Measurements from ENCODE around the gene EVL. TPM values are rescaled to one million over a fixed set of nuclear protein-coding genes. Genes with fewer than 3 reads are reported as not detected.

EVL gene
- total and polyA plus RNA-seq, 2 donors from 2014 or later = 54.8 to 84.1 TPM

DNA sequence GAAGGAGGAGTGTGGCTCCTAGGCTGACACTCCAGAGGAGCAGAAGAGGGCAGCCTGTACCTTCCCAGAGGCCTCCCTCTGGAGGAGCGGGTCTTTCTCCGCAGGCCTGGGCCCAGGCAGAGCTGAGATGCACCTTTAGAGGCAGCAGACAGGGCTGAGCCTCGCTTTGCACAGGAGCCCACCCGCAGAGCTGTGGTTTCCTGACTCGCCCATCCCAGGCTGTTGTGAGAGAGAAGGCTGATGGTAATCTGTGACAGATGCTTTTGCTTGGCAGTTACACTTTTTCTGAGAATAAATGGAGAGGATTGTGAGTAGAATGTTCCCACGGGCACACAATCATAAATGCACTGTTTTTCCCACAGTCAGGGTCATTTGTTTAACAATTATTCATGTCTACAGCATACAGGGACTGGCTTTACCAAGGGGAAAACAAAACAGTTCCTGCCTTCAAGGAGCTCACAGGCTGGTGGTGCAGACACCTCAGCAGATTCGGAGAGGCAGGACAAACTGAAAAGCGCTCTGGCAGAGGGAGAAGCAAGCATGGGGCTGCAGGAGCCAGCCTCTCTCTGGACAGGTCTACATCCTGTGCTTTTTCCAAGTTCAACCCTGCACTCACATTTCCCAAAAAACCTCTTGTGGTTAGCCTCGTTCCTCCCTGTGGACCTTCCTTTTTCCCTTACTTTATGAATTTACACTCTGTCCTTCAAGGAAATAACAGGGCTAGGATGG is 13.9 kb downstream of the EVL start:
- no peak for FAIRE-seq
- no peak overlapping the region for H3K4me3 ChIP-seq (ENCODE audit: low read length in 3 of 3)
- H3K9me3 ChIP-seq (ENCODE audit: control insufficient read depth in 2 of 3, insufficient read depth in 1 of 3, low read length in 3 of 3) = no peaks in the 10 kb centered on the region
- H3K27ac ChIP-seq (ENCODE audit: low read depth in 2 of 2, low read length in 2 of 2) = no peak overlapping the region
- H3K36me3 ChIP-seq (ENCODE audit: control insufficient read depth in 2 of 3, insufficient read depth in 3 of 3, low read length in 3 of 3) = no peaks in the 10 kb centered on the region
- H3K4me1 ChIP-seq (ENCODE audit: control insufficient read depth in 2 of 3, insufficient read depth in 2 of 3, low read depth in 1 of 3, low read length in 3 of 3) = peaks cover 0 to 15% (median 0%) of the 10 kb centered on the region in 3 donors
- intact Hi-C loops (cut with DNase I) = no loop called here
- no peak for DNase-seq
- H3K27me3 ChIP-seq (ENCODE audit: control insufficient read depth, insufficient read depth, low read length) = no peaks in the 10 kb centered on the region
- TF ChIP-seq, protein P1, sequence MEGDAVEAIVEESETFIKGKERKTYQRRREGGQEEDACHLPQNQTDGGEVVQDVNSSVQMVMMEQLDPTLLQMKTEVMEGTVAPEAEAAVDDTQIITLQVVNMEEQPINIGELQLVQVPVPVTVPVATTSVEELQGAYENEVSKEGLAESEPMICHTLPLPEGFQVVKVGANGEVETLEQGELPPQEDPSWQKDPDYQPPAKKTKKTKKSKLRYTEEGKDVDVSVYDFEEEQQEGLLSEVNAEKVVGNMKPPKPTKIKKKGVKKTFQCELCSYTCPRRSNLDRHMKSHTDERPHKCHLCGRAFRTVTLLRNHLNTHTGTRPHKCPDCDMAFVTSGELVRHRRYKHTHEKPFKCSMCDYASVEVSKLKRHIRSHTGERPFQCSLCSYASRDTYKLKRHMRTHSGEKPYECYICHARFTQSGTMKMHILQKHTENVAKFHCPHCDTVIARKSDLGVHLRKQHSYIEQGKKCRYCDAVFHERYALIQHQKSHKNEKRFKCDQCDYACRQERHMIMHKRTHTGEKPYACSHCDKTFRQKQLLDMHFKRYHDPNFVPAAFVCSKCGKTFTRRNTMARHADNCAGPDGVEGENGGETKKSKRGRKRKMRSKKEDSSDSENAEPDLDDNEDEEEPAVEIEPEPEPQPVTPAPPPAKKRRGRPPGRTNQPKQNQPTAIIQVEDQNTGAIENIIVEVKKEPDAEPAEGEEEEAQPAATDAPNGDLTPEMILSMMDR (IDR thresholded peaks at IDR 0.05; ENCODE audit: borderline replicate concordance, extremely low read depth, insufficient read depth) = no peak
- no peak overlapping the region for H3K9ac ChIP-seq (ENCODE audit: low read length in 3 of 3)

DNA sequence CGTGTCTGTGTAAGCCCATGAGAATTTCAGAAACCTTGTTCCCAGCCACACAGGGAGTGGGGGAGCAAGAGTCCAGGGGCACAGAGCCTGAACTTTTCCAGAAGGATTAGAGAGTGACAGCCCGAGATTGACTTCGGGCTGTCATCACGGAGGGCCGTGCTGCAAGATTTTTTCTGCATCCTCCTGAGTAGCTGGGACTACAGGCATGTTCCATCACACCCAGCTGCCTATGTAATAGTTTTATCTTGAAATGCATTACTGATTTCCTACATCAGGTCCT is 14.4 kb downstream of the EVL start:
- H3K4me3 ChIP-seq (ENCODE audit: low read length in 3 of 3) = no peak overlapping the region
- intact Hi-C loops (cut with DNase I) = no loop called here
- TF ChIP-seq, protein P1 (IDR thresholded peaks at IDR 0.05; ENCODE audit: borderline replicate concordance, extremely low read depth, insufficient read depth) = no peak
- DNase-seq (no peak), FAIRE-seq (no peak)
- no peaks in the 10 kb centered on the region for H3K27me3 ChIP-seq (ENCODE audit: control insufficient read depth, insufficient read depth, low read length)
- no peak overlapping the region for H3K27ac ChIP-seq (ENCODE audit: low read depth in 2 of 2, low read length in 2 of 2)
- peaks cover 0 to 2% (median 0%) of the 10 kb centered on the region in 3 donors for H3K36me3 ChIP-seq (ENCODE audit: control insufficient read depth in 2 of 3, insufficient read depth in 3 of 3, low read length in 3 of 3)
- H3K4me1 ChIP-seq (ENCODE audit: control insufficient read depth in 2 of 3, insufficient read depth in 2 of 3, low read depth in 1 of 3, low read length in 3 of 3) = peaks cover 0 to 12% (median 0%) of the 10 kb centered on the region in 3 donors
- H3K9ac ChIP-seq (ENCODE audit: low read length in 3 of 3) = no peak overlapping the region
- H3K9me3 ChIP-seq (ENCODE audit: control insufficient read depth in 2 of 3, insufficient read depth in 1 of 3, low read length in 3 of 3) = no peaks in the 10 kb centered on the region

DNA sequence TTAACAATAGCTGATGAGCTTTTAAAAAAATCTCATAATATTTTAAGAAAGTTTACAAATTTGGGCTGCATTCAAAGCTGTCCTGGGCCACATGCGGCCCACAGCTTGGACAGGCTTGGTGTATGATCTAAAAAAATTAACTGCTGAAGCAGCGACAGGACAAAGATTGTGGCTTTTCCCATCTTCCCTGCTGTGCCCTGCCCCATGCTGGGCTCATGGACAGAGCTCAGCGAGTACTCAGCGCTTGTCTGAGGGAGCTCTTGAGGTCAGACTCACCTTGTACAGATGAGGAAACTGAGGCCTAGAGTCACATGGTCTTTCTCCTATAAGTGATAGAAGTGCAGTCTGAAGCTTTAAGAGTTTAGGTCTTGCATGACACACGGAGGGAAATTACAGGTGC is 15.0 kb downstream of the EVL start:
- H3K4me3 ChIP-seq (ENCODE audit: low read length in 3 of 3) = no peak overlapping the region
- no peak overlapping the region for H3K9ac ChIP-seq (ENCODE audit: low read length in 3 of 3)
- no peak overlapping the region for H3K27ac ChIP-seq (ENCODE audit: low read depth in 2 of 2, low read length in 2 of 2)
- H3K27me3 ChIP-seq (ENCODE audit: control insufficient read depth, insufficient read depth, low read length) = no peaks in the 10 kb centered on the region
- no peak for FAIRE-seq
- intact Hi-C loops (cut with DNase I) = no loop called here
- H3K9me3 ChIP-seq (ENCODE audit: control insufficient read depth in 2 of 3, insufficient read depth in 1 of 3, low read length in 3 of 3) = no peaks in the 10 kb centered on the region
- peaks cover 0 to 9% (median 0%) of the 10 kb centered on the region in 3 donors for H3K4me1 ChIP-seq (ENCODE audit: control insufficient read depth in 2 of 3, insufficient read depth in 2 of 3, low read depth in 1 of 3, low read length in 3 of 3)
- peaks cover 0 to 2% (median 0%) of the 10 kb centered on the region in 3 donors for H3K36me3 ChIP-seq (ENCODE audit: control insufficient read depth in 2 of 3, insufficient read depth in 3 of 3, low read length in 3 of 3)
- no peak for DNase-seq
- TF ChIP-seq, protein P1 (IDR thresholded peaks at IDR 0.05; ENCODE audit: borderline replicate concordance, extremely low read depth, insufficient read depth) = no peak
